ELR (cell line): Measurements from ENCODE around the gene MRPS18A.
"Not testable (repeated sequence)": the region's sequence is repeated elsewhere in the genome, so short reads cannot be mapped to it uniquely, and the experiment has no call there.

Source experiments
- DNase-seq: peaks from one replicate; pipeline ENCODE4 v3.0.0-alpha.2; 2015; ENCODE audit warnings: low read depth

MRPS18A gene

GRCh38 chr6:43634702-43635303, 52.8 kb downstream of the MRPS18A start:
- DNase-seq, result no peak

DNA sequence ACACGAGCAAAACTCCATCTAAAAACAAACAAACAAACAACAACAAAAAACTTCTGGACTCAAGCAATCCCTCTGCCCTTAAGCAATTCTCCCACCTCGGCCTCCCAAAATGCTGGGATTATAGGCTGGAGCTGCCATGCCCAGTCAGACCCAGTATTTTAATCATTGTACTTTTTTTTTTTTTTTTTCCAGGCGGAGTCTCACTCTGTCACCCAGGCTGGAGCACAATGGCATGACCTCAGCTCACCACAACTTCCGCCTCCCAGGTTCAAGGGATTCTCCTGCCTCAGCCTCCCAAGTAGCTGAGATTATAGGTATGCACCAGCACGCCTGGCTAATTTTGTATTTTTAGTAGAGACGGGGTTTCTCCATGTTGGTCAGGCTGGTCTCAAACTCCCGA, 54.6 kb downstream of the MRPS18A start:
- DNase-seq, result not testable (repeated sequence)

GRCh38 chr6:43630980-43631619, 56.5 kb downstream of the MRPS18A start:
- no peak for DNase-seq

DNA sequence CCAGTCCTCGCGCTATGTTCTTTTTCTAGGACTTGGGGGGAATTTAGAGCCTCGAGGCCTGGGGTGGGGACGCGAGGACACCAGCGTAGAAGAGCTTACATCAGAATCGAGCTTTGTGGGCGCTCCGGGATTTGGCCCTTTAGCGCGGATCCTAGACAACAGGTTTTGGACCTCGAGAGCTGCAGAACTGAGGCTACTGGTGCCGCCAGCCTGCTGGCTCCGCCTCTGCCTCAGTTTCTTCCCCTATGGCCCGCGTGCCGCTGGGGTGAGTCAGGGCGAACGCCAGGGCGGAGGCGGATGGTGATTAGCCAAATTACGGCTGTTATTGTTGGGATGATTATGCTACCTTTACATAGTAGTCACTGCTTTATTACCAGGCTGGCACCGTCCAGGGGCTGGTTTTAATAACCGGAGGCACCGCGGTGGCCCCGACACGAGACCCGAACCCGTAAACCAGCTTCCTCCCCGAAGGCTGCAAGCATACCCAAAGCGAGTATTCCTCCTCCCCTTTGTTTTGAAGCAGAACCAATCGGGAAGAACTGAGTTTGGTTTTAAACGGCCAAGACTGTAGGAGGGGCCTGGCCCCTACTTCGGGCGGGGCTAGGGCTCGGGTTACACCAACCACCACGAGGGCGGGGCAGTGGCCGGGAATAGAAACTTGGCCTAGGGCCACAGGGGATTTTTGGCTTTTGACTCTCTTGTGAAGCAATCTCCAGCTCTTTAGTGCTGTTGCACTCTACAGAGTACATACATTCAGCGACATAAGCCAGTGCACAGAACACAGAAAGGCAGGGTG, 57.9 kb downstream of the MRPS18A start:
- peak; percentile 99 for DNase-seq

- peak; percentile 100 for DNase-seq
Observed at GRCh38 chr6:43629104-43629504, 58.5 kb downstream of the MRPS18A start, which contains the start of gene GTPBP2. Gene GTPBP2 (minus strand): TSS chr6:43629264. CDS start chr6:43629162, 102 bp downstream.

- DNase-seq, result peak; percentile 69
Observed at GRCh38 chr6:43628393-43629103, 59.0 kb downstream of the MRPS18A start.

DNA sequence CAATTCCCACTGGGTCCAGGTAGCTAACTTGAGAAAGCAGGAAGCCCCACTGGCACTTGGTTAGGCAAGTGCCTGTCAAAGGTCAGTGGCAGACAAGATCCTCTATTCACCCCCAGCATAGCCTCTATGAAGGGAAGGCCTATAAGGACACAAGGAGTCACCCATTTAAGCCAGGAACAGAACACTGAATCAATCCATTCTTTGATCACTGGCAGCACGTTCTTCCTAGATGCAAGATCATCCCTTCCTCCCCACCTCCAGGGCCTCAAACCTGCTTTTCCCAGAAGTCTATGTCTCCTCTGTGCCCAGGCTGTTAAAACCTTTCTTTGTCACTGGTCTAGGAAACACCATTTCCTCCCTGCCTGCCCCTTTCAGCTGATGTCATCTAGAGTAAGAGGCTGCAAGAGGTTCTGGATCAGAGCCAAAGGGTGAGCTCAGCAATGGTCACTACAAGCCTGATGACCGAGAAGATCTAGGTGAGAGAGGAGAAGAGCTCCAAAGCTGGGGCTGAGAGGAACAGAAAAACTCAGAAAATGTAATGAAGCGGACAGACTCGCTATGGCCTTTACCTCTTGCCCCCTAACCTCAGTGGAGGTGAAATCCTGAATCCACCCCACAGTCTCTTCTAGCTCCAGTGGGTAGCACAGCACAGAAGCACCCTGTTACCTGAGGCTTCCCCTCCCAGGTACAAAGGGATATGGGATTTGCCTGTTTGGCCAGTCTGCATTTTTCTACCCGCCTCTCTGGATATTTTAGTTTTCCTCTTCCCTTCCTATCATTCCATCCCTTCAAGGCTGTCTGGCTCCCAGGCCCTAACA, 60.4 kb downstream of the MRPS18A start:
- DNase-seq, result peak; percentile 99

DNA sequence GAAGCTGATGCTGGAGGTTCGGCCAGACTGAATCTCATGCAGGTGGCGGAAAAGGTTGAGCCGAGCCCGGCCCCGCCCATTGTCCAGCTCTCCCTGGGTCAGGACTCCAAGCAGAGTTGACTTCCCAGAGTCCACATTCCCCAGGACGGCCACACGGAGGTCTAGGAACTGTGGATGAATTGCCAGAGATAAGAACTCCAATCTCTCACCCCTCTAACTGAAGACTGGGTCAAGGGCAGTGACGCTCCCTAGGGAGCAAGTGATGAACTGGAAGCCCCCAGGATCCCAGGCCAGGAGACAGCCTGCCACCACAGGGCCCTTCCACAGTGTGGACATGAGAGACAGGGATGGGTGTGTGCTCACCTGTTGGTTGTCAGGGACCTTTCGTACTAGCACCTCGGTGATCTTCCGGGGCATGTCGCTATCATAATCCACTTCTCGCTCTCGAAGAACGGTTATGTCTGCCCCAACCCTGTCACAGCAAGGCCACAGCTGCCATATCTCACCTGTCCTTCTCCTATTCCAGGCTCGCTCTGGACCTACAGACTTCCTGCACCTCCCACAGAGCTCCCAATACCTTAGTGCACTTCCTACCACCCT, 62.1 kb downstream of the MRPS18A start:
- no peak for DNase-seq

- DNase-seq, result no peak
Observed at GRCh38 chr6:43624786-43625288, 62.8 kb downstream of the MRPS18A start.

DNA sequence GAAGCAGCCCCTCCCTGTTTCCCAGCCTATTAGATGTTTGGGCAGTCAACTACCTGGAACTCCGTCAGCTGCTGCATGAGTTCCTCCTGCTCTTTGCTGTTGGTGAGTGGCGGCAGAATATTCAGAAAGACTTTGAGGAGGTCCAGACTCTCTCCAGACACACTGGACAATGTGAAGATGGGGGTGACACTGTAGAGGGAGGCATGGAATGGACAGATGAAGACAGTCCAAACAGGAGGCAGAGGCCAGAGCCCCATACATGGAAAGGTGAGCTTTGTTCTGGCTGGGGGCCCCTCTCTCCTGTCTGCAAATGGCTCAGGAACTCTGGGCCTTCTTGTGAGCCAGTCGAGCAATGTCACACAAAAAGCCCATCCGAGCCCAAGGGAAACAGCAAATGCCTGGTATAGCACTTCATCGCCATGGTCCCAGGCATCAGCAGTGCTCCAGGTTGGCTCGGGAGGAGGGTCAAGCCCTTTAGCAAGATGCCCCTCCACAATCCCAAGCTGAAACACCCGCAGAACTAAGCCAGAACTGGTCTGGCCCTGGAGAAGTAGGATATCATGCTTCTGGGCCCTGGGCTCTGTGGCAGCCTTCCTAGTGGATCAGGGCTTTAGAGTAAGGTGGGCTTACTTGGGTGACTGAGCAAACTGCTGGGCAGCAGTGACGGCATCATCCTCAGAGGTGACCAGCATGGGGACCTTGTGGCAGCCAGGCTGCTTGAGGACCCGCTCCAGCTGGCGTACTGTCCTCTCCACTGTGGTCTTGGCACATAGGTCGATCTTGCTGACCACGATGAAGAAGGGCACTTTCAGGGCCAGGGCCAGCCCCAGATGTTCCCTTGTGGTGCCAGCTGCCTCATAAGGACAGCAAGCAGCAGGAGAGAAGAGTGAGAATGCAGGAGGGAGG, 63.5 kb downstream of the MRPS18A start:
- no peak for DNase-seq

DNA sequence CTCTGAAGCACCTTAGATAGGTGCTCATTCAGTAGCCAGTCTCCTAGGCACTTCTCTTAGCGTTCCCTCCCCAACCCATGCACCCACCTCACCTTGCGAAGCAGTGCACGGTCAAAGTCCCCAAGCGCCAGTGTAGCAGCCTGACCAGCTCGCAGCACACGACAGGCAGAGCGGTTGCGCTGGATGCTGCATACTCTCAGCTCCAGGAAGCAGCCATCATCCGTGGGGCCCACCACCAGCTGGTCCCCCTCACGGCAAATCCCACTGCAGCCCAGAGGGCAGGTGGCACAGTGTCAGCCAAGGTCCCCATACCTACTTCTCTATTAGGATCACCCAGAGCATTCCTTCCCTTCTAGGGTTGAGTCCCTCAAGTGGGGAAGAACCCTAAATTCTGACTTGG, 65.0 kb downstream of the MRPS18A start:
- DNase-seq, result no peak

- DNase-seq, result no peak
Observed at GRCh38 chr6:43621836-43622180, 65.8 kb downstream of the MRPS18A start.
